MM.1S (cell line): ENCODE results near the gene ABCA13.

Experiments
- EZH2phosphoT487 ChIP-seq: fragments of 300-600 bp; sonication (generic); IDR thresholded peaks from 2 replicates; pipeline ENCODE4 v1.6.1; 2018; ENCODE audit warnings: antibody characterized with exemption, low read length
- TF ChIP-seq, protein P1 (sequence below): fragments of 300-600 bp; sonication (generic); IDR thresholded peaks from 2 replicates; pipeline ENCODE4 v1.5.1; 2016; ENCODE audit warnings: antibody characterized with exemption, low read length, mixed read lengths

DNA sequence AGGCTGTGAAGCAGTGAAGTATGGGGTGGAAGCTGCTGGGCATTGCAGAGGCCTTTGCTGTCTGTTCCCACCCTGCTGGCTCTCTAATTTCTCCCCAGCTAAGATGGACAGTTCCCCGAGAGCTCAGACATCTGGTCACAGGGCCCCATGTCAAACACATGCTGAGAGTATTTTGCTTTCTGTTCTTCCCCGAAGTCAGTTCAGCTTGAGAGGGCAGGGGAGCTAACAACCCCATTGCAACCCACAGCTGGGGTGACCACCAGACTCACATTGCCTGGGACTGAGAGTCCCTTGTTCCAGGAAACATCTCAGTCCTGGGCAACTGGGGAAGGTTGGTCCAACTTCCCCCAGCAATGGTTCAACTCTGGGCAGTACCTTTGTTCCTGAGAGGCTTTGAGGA lies 52.8 kb downstream of the ABCA13 start:
- TF ChIP-seq, protein P1, sequence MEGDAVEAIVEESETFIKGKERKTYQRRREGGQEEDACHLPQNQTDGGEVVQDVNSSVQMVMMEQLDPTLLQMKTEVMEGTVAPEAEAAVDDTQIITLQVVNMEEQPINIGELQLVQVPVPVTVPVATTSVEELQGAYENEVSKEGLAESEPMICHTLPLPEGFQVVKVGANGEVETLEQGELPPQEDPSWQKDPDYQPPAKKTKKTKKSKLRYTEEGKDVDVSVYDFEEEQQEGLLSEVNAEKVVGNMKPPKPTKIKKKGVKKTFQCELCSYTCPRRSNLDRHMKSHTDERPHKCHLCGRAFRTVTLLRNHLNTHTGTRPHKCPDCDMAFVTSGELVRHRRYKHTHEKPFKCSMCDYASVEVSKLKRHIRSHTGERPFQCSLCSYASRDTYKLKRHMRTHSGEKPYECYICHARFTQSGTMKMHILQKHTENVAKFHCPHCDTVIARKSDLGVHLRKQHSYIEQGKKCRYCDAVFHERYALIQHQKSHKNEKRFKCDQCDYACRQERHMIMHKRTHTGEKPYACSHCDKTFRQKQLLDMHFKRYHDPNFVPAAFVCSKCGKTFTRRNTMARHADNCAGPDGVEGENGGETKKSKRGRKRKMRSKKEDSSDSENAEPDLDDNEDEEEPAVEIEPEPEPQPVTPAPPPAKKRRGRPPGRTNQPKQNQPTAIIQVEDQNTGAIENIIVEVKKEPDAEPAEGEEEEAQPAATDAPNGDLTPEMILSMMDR, result no peak
- no peak for TF ChIP-seq EZH2phosphoT487
